ENCODE results near the gene SSH3.
A peak's percentile ranks its signal among the peaks of the same experiment; 100 is the strongest.

Gene SSH3

GRCh38 chr11:67280788-67281551 is 22.4 kb upstream of the SSH3 start:
- DNase-seq, result no peak

- no peak for DNase-seq
Measured at GRCh38 chr11:67281552-67282150, 21.7 kb upstream of the SSH3 start.

GRCh38 chr11:67282155-67282875 is 21.0 kb upstream of the SSH3 start:
- DNase-seq, result no peak

- no peak for DNase-seq
Measured at GRCh38 chr11:67282876-67283371, 20.4 kb upstream of the SSH3 start.

- DNase-seq, result peak; percentile 89 to 95
Measured at GRCh38 chr11:67283481-67283963, 19.8 kb upstream of the SSH3 start.

- no peak for DNase-seq
Measured at GRCh38 chr11:67284811-67285540, 18.4 kb upstream of the SSH3 start.

GRCh38 chr11:67285541-67286498 is 17.5 kb upstream of the SSH3 start:
- no peak for DNase-seq

- peak; percentile 76 to 83 for DNase-seq
Measured at GRCh38 chr11:67286621-67287333, 16.6 kb upstream of the SSH3 start.

- no peak for DNase-seq
Measured at GRCh38 chr11:67287355-67288197, 15.8 kb upstream of the SSH3 start.

- DNase-seq, result no peak
Measured at GRCh38 chr11:67288198-67288451, 15.2 kb upstream of the SSH3 start.

GRCh38 chr11:67288452-67289225 is 14.7 kb upstream of the SSH3 start:
- DNase-seq, result peak; percentile 92 to 93

GRCh38 chr11:67289226-67289650 is 14.1 kb upstream of the SSH3 start, which contains the start of gene ANKRD13D:
Gene ANKRD13D, plus strand, starts transcription at chr11:67289303. Its CDS starts 158 bp downstream, at chr11:67289461.
- no peak for DNase-seq

- DNase-seq, result no peak
Measured at GRCh38 chr11:67289651-67290479, 13.5 kb upstream of the SSH3 start.

GRCh38 chr11:67290801-67291200 is 12.5 kb upstream of the SSH3 start:
- DNase-seq, result no peak

- DNase-seq, result no peak
Measured at GRCh38 chr11:67291481-67292381, 11.6 kb upstream of the SSH3 start.

GRCh38 chr11:67292671-67293070 is 10.7 kb upstream of the SSH3 start:
- DNase-seq, result no peak

GRCh38 chr11:67293090-67293489 is 10.2 kb upstream of the SSH3 start:
- DNase-seq, result peak; percentile 62 to 65
